ENCODE data around the gene RAB9B.

DNA sequence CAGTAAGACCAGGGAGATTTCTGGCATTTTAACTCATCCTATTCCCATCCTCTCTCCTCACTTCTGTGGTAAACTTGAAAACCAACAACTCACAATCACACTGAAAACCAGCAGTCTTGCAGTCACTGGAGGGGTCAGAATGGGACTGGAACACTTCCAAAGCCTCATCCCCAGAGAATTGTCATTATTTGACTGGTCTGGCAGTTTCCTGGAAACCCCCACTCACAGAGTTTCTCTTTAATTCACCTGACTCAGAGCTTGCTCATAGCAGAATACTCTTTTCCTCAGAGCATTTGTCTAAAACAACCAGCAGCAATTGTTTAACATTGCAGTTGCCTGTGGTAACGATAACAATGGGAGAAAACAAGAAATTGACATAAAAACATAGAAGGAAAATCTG is 7.3 kb upstream of the RAB9B start:
- TF ChIP-seq POLR2A (IDR thresholded peaks at IDR 0.05) (no peak), EP300 (IDR thresholded peaks at IDR 0.05) (no peak)
